NCI-H2227 treated with DMSO at 0.1 percent for 48 hours (cell line): ENCODE data around the gene SYNE1.
"Not testable (repeated sequence)": the region's sequence is repeated elsewhere in the genome, so short reads cannot be mapped to it uniquely, and the experiment has no call there.

Source experiments
- DNase-seq: peaks from one replicate; lab custom pipeline; 2025; lab: John Stamatoyannopoulos, UW

The SYNE1 gene

GRCh38 chr6:152098683-152099082 is 538.5 kb downstream of the SYNE1 start:
- no peak for DNase-seq

GRCh38 chr6:152096863-152097496 is 540.2 kb downstream of the SYNE1 start:
- no peak for DNase-seq

- DNase-seq: no peak
Observed at GRCh38 chr6:152094992-152095592, 542.1 kb downstream of the SYNE1 start.

- no peak for DNase-seq
Observed at GRCh38 chr6:152094276-152094675, 542.9 kb downstream of the SYNE1 start.

GRCh38 chr6:152093711-152094110 is 543.5 kb downstream of the SYNE1 start:
- no peak for DNase-seq

- no peak for DNase-seq
Observed at GRCh38 chr6:152091851-152092341, 545.3 kb downstream of the SYNE1 start.

- DNase-seq: no peak
Observed at GRCh38 chr6:152091201-152091600, 546.0 kb downstream of the SYNE1 start.

- DNase-seq: no peak
Observed at GRCh38 chr6:152089992-152090391, 547.2 kb downstream of the SYNE1 start.

GRCh38 chr6:152087701-152088100 is 549.5 kb downstream of the SYNE1 start:
- DNase-seq: no peak

- no peak for DNase-seq
Observed at GRCh38 chr6:152087096-152087495, 550.1 kb downstream of the SYNE1 start.

- DNase-seq: no peak
Observed at GRCh38 chr6:152086223-152086873, 550.8 kb downstream of the SYNE1 start.

GRCh38 chr6:152085451-152085921 is 551.7 kb downstream of the SYNE1 start:
- DNase-seq: no peak

- DNase-seq: no peak
Observed at GRCh38 chr6:152078804-152079203, 558.4 kb downstream of the SYNE1 start.

- DNase-seq: no peak
Observed at GRCh38 chr6:152078001-152078400, 559.2 kb downstream of the SYNE1 start.

GRCh38 chr6:152076242-152076641 is 560.9 kb downstream of the SYNE1 start:
- not testable (repeated sequence) for DNase-seq

- DNase-seq: no peak
Observed at GRCh38 chr6:152071843-152072242, 565.3 kb downstream of the SYNE1 start.
